K562 (cell line): ENCODE data around the gene RTL10. TPM values are rescaled to one million over a fixed set of nuclear protein-coding genes. Genes with fewer than 3 reads are reported as not detected.
A peak's percentile ranks its signal among the peaks of the same experiment; 100 is the strongest.

Experiments
- ATAC-seq: fragments of 200-7000 bp; cut with Tn5 transposase; 3 replicates; pipeline ENCODE4 v1.9.1; 2020; ENCODE audit warnings: moderate library complexity
- BruUV-seq: library from RNA; stranded (reverse); fragments of 400-500 nt; replicated peaks from 2 replicates; lab custom pipeline; 2021; lab: Mats Ljungman, UMichigan
- CTCF ChIA-PET: fragments of 300-600 bp; formaldehyde crosslinking; extraction: SDS; loops from one replicate; lab custom pipeline; 2021; ENCODE audit warnings: low intra/inter-chr PET ratio; lab: Yijun Ruan, JAX
- POLR2A ChIA-PET: fragments of 300-600, 350-650 bp; sonication (Branson Sonifier 250); formaldehyde crosslinking; extraction: SDS; loops from one replicate; lab custom pipeline; 2021; ENCODE audit warnings: antibody characterized with exemption, inconsistent platforms; lab: Yijun Ruan, JAX
- DNase-seq, 4 experiments: peaks; one replicate each; pipeline versions ENCODE4 v3.0.0 to v3.0.0-alpha.2; 2011 to 2018; ENCODE audit warnings: low spot score in 3 of 4, mixed read lengths in 3 of 4; ENCODE audit errors: extremely low read depth in 1 of 4
- FAIRE-seq: peaks from 2 replicates; lab custom pipeline; 2011; peaks lifted over from hg19 to GRCh38; lab: Jason Lieb, UNC
- H2AFZ ChIP-seq: 2 replicates; pipeline ENCODE4 v1.6.0; 2011; ENCODE audit warnings: low read depth, low read length, control low read depth, inconsistent platforms
- H3K27ac ChIP-seq: fragments of 200-600 bp; 3 replicates; pipeline ENCODE4 v1.8.0; 2011; ENCODE audit warnings: low read depth, mild to moderate bottlenecking, control low read depth, inconsistent platforms, low read length, moderate library complexity, mixed read lengths; ENCODE audit errors: extremely low read depth
- H3K27me3 ChIP-seq, 2 experiments: fragments of 300-600 bp in 1 of 2; 2 replicates in 1 of 2; 3 replicates in 1 of 2; pipeline versions ENCODE4 v1.6.0 to v1.8.0; 2011; ENCODE audit warnings: inconsistent platforms in 2 of 2, low read length in 2 of 2, mild to moderate bottlenecking in 1 of 2, mixed read lengths in 1 of 2, moderate library complexity in 1 of 2; ENCODE audit not compliant: control insufficient read depth in 2 of 2, insufficient read depth in 2 of 2
- H3K36me3 ChIP-seq: fragments of 300-600 bp; 3 replicates; pipeline ENCODE4 v1.8.0; 2011; ENCODE audit warnings: mild to moderate bottlenecking, low read length, inconsistent platforms; ENCODE audit not compliant: control insufficient read depth, insufficient read depth
- H3K4me1 ChIP-seq, 2 experiments: fragments of 200-600 bp in 1 of 2; replicated peaks in 1 of 2; 2 replicates in 1 of 2; 3 replicates in 1 of 2; pipeline versions ENCODE4 v1.5.1 to v1.8.0; 2011; ENCODE audit warnings: inconsistent platforms in 2 of 2, low read length in 2 of 2, mild to moderate bottlenecking in 1 of 2, mixed read lengths in 1 of 2, moderate library complexity in 1 of 2; ENCODE audit not compliant: control insufficient read depth in 2 of 2, insufficient read depth in 2 of 2
- H3K4me2 ChIP-seq: 2 replicates; pipeline ENCODE4 v1.6.1; 2011; ENCODE audit warnings: low read length, control low read depth, inconsistent platforms, mixed read lengths; ENCODE audit not compliant: insufficient read depth
- H3K4me3 ChIP-seq: fragments of 200-600 bp; sonication (generic), shearing (Covaris generic); 2 replicates; pipeline ENCODE4 v1.5.1; 2016; ENCODE audit warnings: control low read depth, inconsistent platforms
- H3K79me2 ChIP-seq: fragments of 200-600 bp; 3 replicates; pipeline ENCODE4 v1.8.0; 2011; ENCODE audit warnings: low read length, inconsistent platforms; ENCODE audit not compliant: control insufficient read depth, insufficient read depth
- H3K9ac ChIP-seq, 2 experiments: 2 replicates each; pipeline versions ENCODE4 v1.6.0 to v1.6.1; 2011; ENCODE audit warnings: low read depth in 2 of 2, low read length in 2 of 2, control low read depth in 1 of 2, inconsistent platforms in 1 of 2, mild to moderate bottlenecking in 1 of 2, mixed read lengths in 1 of 2; ENCODE audit not compliant: insufficient read depth in 1 of 2
- H3K9me1 ChIP-seq: one replicate; pipeline ENCODE4 v1.6.0; 2011; ENCODE audit warnings: inconsistent platforms, mild to moderate bottlenecking, low read length, moderate library complexity; ENCODE audit not compliant: control insufficient read depth, insufficient read depth
- H3K9me3 ChIP-seq: replicated peaks from 2 replicates; pipeline ENCODE4 v1.5.1; 2011; ENCODE audit warnings: low read depth, low read length, inconsistent platforms; ENCODE audit not compliant: control insufficient read depth, insufficient read depth
- H4K20me1 ChIP-seq: replicated peaks from 2 replicates; pipeline ENCODE4 v1.6.1; 2011; ENCODE audit warnings: low read length, inconsistent platforms, mixed read lengths; ENCODE audit not compliant: control insufficient read depth, insufficient read depth
- E2F3 ChIP-seq: fragments of 250-450 bp; sonication (Bioruptor Pico); IDR thresholded peaks from 2 replicates; pipeline ENCODE4 v1.4.0; 2020; ENCODE audit warnings: mild to moderate bottlenecking
- RAD21 ChIP-seq, 2 experiments: fragments of 250-450 bp in 1 of 2; fragments of 450-650 bp in 1 of 2; sonication (Bioruptor Pico) in 1 of 2; formaldehyde crosslinking in 1 of 2; IDR thresholded peaks in 1 of 2; conservative IDR thresholded peaks in 1 of 2; 2 replicates each; pipeline versions ENCODE4 v1.4.0 to v1.8.0; 2020 to 2022; ENCODE audit warnings: mild to moderate bottlenecking in 2 of 2, moderate library complexity in 1 of 2
- SUPT5H ChIP-seq: fragments of 450-650 bp; IDR thresholded peaks from 2 replicates; pipeline ENCODE4 v1.6.1; 2016
- ZNF384 ChIP-seq: IDR thresholded peaks from 2 replicates; pipeline ENCODE4 v1.6.1; 2012; ENCODE audit warnings: low read depth, low read length, improper control_type of control experiment
- WGBS: fragments of 100-300 bp; shearing (Covaris generic); methylation state at CpG from one replicate; pipeline ENCODE4 v1.1.6; 2016; ENCODE audit warnings: low coverage, mixed read lengths; ENCODE audit not compliant: insufficient coverage; ENCODE audit errors: missing lambda C conversion rate; 5-methylcytosine and 5-hydroxymethylcytosine counted together
- in situ Hi-C: fragments of 300-500 bp; cut with MboI; formaldehyde crosslinking; loops from 4 replicates; pipeline ENCODE4 v1.15.0; 2018; ENCODE audit warnings: inconsistent platforms, mixed read lengths
- intact Hi-C: fragments of 100-400 bp; cut with micrococcal nuclease; formaldehyde crosslinking; loops from 2 replicates; pipeline ENCODE4 v1.14.2; 2022
- polyA plus RNA-seq, 8 experiments: library from polyadenylated mRNA; depleted of rRNA in 4 of 8; stranded (reverse) in 5 of 8; unstranded in 3 of 8; fragments of >200 nt; fragmentation: Nextera tagmentation in 2 of 8; fragmentation: Illumina TruSeq in 1 of 8; extraction: Ambion mirVana in 2 of 8; extraction: Trizol in 1 of 8; gene quantifications; 2 replicates each; pipeline versions ENCODE4 v1.2.1 to v1.2.3, GENCODE V29; 2011 to 2014; ENCODE audit warnings: inconsistent platforms in 1 of 8, missing spikeins in 1 of 8
- total RNA-seq, 7 experiments: library from RNA; depleted of rRNA in 6 of 7; stranded (reverse); fragments of >200 nt in 6 of 7; fragmentation: Illumina TruSeq in 2 of 7; extraction: Trizol in 2 of 7; gene quantifications; 2 replicates each; pipeline versions ENCODE4 v1.2.1 to v1.2.3, GENCODE V29; 2011 to 2021; ENCODE audit warnings: low replicate concordance in 1 of 7
- TF ChIP-seq, protein P1 (sequence below), 2 experiments: fragments of 450-650 bp in 1 of 2; sonication (generic) in 1 of 2; formaldehyde crosslinking in 1 of 2; IDR thresholded peaks; 2 replicates each; pipeline versions ENCODE4 v1.7.1 to v1.9.0; 2016 to 2022; ENCODE audit warnings: inconsistent platforms in 1 of 2, mild to moderate bottlenecking in 1 of 2, missing genetic modification reagents in 1 of 2
- TF ChIP-seq, protein P2 (sequence below), 2 experiments: IDR thresholded peaks; 2 replicates each; pipeline ENCODE4 v1.6.1; 2012; ENCODE audit warnings: improper control_type of control experiment in 2 of 2, low read depth in 2 of 2, low read length in 2 of 2, borderline replicate concordance in 1 of 2

The RTL10 gene
- total and polyA plus RNA-seq, 9 of the 15 experiments (the other 6 are each of a cell fraction or from before 2014, with no cell fraction given): 19.8 to 75.5 (median 32.5) TPM

DNA sequence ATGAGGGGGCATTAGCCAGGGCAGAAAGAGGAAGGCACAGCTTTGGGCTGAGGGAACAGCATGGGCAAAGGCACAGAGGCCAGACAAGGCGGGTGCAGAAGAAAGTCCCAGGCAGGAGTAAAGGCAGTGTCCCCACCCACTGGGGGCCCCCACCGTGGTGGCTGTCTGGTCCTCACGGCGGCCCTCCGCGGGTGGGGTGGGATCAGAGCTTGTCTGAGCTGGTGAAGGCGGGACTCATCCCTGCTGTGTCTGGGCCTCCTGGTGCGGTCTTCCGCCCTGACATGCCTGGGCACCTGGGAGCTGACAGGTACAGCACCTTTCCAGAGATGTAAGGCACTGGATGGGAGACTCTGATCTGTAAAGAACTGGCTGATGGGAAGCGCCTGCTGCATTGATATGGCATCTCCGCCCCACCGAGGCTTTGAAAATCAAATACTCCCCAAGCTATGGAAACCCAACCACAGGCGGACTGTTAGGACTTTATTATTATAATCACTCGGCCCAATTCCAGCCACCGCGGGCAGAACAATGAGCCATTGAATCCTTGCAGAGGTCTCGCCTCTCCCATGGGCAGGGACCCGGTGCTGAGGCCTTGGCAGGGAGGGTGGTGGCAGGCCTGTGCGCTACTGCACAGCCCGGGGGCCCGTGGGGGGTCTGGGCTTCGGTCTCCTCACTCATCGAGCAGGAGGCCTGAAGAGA lies 14.2 kb upstream of the RTL10 start (continued):
- TF ChIP-seq E2F3 (CRISPR knock-in tag) (0 out of 2 replicates have a peak, but pooled peaks have one; percentile 26), SUPT5H (no peak)

DNA sequence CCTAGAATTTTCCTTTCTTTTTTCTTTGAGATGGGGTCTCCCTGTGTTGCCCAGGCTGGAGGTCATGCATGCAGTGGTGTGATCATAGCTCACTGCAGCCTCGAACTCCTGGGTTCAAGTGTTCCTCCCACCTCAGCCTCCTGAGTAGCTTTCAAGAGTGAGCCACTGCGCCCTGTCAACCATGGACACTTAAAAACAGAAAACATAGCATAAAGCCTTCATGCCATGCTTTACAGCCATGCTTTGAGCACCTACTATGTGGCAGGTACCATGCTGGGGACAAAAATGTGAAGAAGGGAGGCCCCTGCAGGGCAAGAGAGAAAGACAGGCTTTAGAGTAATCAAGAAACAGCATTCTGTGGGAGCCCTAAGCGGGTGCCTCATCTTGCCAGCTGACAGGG lies 13.7 kb upstream of the RTL10 start:
- BruUV-seq: no TSS peak
- no peaks in the 10 kb centered on the region for H3K9me3 ChIP-seq
- 33% methylated on average over 3 of the region's 3 CpGs for WGBS
- ChIA-PET POLR2A (interaction anchor here (0.5 to 2.3 kb wide), 8 partner anchors 11 to 122 kb away, joined by 3 to 22 read pairs (median 4); partner anchors contain the start of genes GNB1L and RTL10), CTCF (interaction anchor here (0.6 to 1.1 kb wide), 3 partner anchors 107 to 137 kb away, joined by 3 read pairs; partner anchors contain the start of gene TBX1)
- H3K9ac ChIP-seq: peak overlapping the region in 1 of 2 experiments; percentile 15; a peak in 2 of 4 replicates
- H3K4me2 ChIP-seq: no peak overlapping the region
- DNase-seq (no peak), ATAC-seq (peak; percentile 7; the same call in 1 of the 3 replicates), FAIRE-seq (no peak)
- intact Hi-C loops: no loop called here
- H3K27me3 ChIP-seq: peaks cover 2 to 30% of the 10 kb centered on the region in 2 experiments; a peak in 3 of 5 replicates
- no peak overlapping the region for H3K4me3 ChIP-seq
- in situ Hi-C loops: no loop called here
- no peak overlapping the region for H2AFZ ChIP-seq
- no peak overlapping the region for H3K27ac ChIP-seq
- peaks cover 8 to 47% of the 10 kb centered on the region in 2 experiments; a peak in 4 of 5 replicates for H3K4me1 ChIP-seq
- H3K9me1 ChIP-seq: no peaks in the 10 kb centered on the region
- no peaks in the 10 kb centered on the region for H3K36me3 ChIP-seq
- H3K79me2 ChIP-seq: no peaks in the 10 kb centered on the region
- H4K20me1 ChIP-seq: peaks cover 13% of the 10 kb centered on the region
- 0 out of 2 replicates have a peak, but pooled peaks have one; percentile 11 for TF ChIP-seq ZNF384
- TF ChIP-seq, protein P1, sequence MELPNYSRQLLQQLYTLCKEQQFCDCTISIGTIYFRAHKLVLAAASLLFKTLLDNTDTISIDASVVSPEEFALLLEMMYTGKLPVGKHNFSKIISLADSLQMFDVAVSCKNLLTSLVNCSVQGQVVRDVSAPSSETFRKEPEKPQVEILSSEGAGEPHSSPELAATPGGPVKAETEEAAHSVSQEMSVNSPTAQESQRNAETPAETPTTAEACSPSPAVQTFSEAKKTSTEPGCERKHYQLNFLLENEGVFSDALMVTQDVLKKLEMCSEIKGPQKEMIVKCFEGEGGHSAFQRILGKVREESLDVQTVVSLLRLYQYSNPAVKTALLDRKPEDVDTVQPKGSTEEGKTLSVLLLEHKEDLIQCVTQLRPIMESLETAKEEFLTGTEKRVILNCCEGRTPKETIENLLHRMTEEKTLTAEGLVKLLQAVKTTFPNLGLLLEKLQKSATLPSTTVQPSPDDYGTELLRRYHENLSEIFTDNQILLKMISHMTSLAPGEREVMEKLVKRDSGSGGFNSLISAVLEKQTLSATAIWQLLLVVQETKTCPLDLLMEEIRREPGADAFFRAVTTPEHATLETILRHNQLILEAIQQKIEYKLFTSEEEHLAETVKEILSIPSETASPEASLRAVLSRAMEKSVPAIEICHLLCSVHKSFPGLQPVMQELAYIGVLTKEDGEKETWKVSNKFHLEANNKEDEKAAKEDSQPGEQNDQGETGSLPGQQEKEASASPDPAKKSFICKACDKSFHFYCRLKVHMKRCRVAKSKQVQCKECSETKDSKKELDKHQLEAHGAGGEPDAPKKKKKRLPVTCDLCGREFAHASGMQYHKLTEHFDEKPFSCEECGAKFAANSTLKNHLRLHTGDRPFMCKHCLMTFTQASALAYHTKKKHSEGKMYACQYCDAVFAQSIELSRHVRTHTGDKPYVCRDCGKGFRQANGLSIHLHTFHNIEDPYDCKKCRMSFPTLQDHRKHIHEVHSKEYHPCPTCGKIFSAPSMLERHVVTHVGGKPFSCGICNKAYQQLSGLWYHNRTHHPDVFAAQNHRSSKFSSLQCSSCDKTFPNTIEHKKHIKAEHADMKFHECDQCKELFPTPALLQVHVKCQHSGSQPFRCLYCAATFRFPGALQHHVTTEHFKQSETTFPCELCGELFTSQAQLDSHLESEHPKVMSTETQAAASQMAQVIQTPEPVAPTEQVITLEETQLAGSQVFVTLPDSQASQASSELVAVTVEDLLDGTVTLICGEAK (IDR thresholded peaks at IDR 0.05): no peak
- TF ChIP-seq, protein P1 (CRISPR knock-in tag; IDR thresholded peaks at IDR 0.05): peak; percentile 54; the same call in 1 of the 2 replicates
- peak in 1 of 2 experiments; percentile 50; a peak in 2 of 4 replicates for TF ChIP-seq RAD21 (CRISPR knock-in tag; conservative IDR thresholded peaks at IDR 0.05 in 1 of 2, IDR thresholded peaks at IDR 0.05 in 1 of 2)
- TF ChIP-seq, protein P2, sequence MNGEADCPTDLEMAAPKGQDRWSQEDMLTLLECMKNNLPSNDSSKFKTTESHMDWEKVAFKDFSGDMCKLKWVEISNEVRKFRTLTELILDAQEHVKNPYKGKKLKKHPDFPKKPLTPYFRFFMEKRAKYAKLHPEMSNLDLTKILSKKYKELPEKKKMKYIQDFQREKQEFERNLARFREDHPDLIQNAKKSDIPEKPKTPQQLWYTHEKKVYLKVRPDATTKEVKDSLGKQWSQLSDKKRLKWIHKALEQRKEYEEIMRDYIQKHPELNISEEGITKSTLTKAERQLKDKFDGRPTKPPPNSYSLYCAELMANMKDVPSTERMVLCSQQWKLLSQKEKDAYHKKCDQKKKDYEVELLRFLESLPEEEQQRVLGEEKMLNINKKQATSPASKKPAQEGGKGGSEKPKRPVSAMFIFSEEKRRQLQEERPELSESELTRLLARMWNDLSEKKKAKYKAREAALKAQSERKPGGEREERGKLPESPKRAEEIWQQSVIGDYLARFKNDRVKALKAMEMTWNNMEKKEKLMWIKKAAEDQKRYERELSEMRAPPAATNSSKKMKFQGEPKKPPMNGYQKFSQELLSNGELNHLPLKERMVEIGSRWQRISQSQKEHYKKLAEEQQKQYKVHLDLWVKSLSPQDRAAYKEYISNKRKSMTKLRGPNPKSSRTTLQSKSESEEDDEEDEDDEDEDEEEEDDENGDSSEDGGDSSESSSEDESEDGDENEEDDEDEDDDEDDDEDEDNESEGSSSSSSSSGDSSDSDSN (IDR thresholded peaks at IDR 0.05; ENCODE audit: borderline replicate concordance in 1 of 2, low read depth in 2 of 2, low read length in 2 of 2): 0 out of 4 replicates have a peak, but pooled peaks of 1 of the 2 experiments have one; percentile 14
